ENCODE data around the gene TRIM44. TPM values are rescaled to one million over a fixed set of nuclear protein-coding genes. Genes with fewer than 3 reads are reported as not detected.
A peak's percentile ranks its signal among the peaks of the same experiment; 100 is the strongest.
"Not testable (repeated sequence)": the region's sequence is repeated elsewhere in the genome, so short reads cannot be mapped to it uniquely, and the experiment has no call there.

Gene TRIM44
- total RNA-seq, 1 donor from 2014 or later: 13.5 TPM

- FAIRE-seq (no peak), DNase-seq (ENCODE audit: low spot score in 2 of 2) (no peak)
Measured at GRCh38 chr11:35667257-35667656, 4.7 kb downstream of the TRIM44 start.

- not testable (repeated sequence) for DNase-seq (ENCODE audit: low spot score in 2 of 2); FAIRE-seq
Measured at GRCh38 chr11:35668350-35668749, 5.8 kb downstream of the TRIM44 start.

GRCh38 chr11:35671396-35672127 is 9.0 kb downstream of the TRIM44 start:
- FAIRE-seq (no peak), DNase-seq (ENCODE audit: low spot score in 2 of 2) (no peak)

GRCh38 chr11:35672608-35673007 is 10.0 kb downstream of the TRIM44 start:
- no peak for FAIRE-seq
- no peak for DNase-seq (ENCODE audit: low spot score in 2 of 2)

GRCh38 chr11:35675901-35676610 is 13.5 kb downstream of the TRIM44 start:
- FAIRE-seq: no peak
- no peak for DNase-seq (ENCODE audit: low spot score in 2 of 2)

- FAIRE-seq (no peak), DNase-seq (ENCODE audit: low spot score in 2 of 2) (no peak)
Measured at GRCh38 chr11:35676611-35676965, 14.0 kb downstream of the TRIM44 start.

GRCh38 chr11:35677904-35678303 is 15.3 kb downstream of the TRIM44 start:
- FAIRE-seq (no peak), DNase-seq (ENCODE audit: low spot score in 2 of 2) (no peak)

GRCh38 chr11:35678471-35678870 is 15.9 kb downstream of the TRIM44 start:
- DNase-seq (ENCODE audit: low spot score in 2 of 2) (no peak), FAIRE-seq (no peak)

GRCh38 chr11:35678975-35679374 is 16.4 kb downstream of the TRIM44 start:
- DNase-seq (ENCODE audit: low spot score in 2 of 2): no peak
- FAIRE-seq: no peak

GRCh38 chr11:35680506-35680905 is 17.9 kb downstream of the TRIM44 start:
- DNase-seq (ENCODE audit: low spot score in 2 of 2): no peak
- FAIRE-seq: no peak

- FAIRE-seq: no peak
- no peak for DNase-seq (ENCODE audit: low spot score in 2 of 2)
Measured at GRCh38 chr11:35681163-35681767, 18.7 kb downstream of the TRIM44 start.

GRCh38 chr11:35682230-35683173 is 19.9 kb downstream of the TRIM44 start:
- FAIRE-seq: no peak
- peak in 1 of 2 donors; percentile 23 for DNase-seq (ENCODE audit: low spot score in 2 of 2)

- FAIRE-seq (no peak), DNase-seq (ENCODE audit: low spot score in 2 of 2) (no peak)
Measured at GRCh38 chr11:35683728-35684339, 21.3 kb downstream of the TRIM44 start.

GRCh38 chr11:35688023-35688422 is 25.4 kb downstream of the TRIM44 start:
- FAIRE-seq: no peak
- DNase-seq (ENCODE audit: low spot score in 2 of 2): no peak

- FAIRE-seq: no peak
- DNase-seq (ENCODE audit: low spot score in 2 of 2): no peak
Measured at GRCh38 chr11:35689081-35689996, 26.8 kb downstream of the TRIM44 start.

GRCh38 chr11:35702126-35702525 is 39.6 kb downstream of the TRIM44 start:
- DNase-seq (ENCODE audit: low spot score in 2 of 2) (no peak), FAIRE-seq (no peak)

- FAIRE-seq (no peak), DNase-seq (ENCODE audit: low spot score in 2 of 2) (no peak)
Measured at GRCh38 chr11:35709376-35709775, 46.8 kb downstream of the TRIM44 start.

- FAIRE-seq (no peak), DNase-seq (ENCODE audit: low spot score in 2 of 2) (no peak)
Measured at GRCh38 chr11:35711173-35711910, 48.8 kb downstream of the TRIM44 start.

All from frontal cortex (tissue), 4 donors.